Right renal cortex interstitium (tissue), 3 donors: Measurements from ENCODE around the gene CSNK2A3. TPM values are rescaled to one million over a fixed set of nuclear protein-coding genes. Genes with fewer than 3 reads are reported as not detected.
"Not testable (repeated sequence)": the region's sequence is repeated elsewhere in the genome, so short reads cannot be mapped to it uniquely, and the experiment has no call there.

Source experiments
- DNase-seq, 3 donors: peaks; one replicate each; pipeline ENCODE4 v3.0.0-alpha.2; 2013; ENCODE audit warnings: low read depth in 3 of 3, low spot score in 2 of 3
- polyA plus RNA-seq, 3 donors: library from polyadenylated mRNA; unstranded; fragments of 120-200 nt; gene quantifications; one replicate each; pipeline ENCODE4 v1.2.1, GENCODE V29; 2013; ENCODE audit not compliant: insufficient read length in 3 of 3

The CSNK2A3 gene
- polyA plus RNA-seq, 3 donors, result 1.5 to 2.9 (median 2.2) TPM

DNA sequence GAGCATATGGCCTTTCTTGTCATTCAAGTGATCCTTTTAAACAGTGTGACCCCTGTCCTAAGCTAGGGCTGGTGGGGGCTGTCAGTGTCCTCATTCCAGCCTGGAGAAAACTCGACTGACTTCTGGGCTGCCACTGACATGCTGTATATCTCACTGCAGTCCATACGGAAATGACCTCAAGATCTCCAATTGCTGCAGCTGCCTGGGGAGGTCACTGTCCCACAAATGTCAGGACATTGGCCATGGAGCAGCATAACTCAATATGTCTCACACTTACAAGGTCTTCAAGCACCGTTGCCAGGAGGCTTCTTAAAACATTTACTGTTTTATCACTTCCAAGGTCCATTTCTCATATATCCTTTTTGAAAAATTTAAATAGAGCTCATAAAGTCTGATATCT, 27.8 kb upstream of the CSNK2A3 start:
- no peak for DNase-seq

DNA sequence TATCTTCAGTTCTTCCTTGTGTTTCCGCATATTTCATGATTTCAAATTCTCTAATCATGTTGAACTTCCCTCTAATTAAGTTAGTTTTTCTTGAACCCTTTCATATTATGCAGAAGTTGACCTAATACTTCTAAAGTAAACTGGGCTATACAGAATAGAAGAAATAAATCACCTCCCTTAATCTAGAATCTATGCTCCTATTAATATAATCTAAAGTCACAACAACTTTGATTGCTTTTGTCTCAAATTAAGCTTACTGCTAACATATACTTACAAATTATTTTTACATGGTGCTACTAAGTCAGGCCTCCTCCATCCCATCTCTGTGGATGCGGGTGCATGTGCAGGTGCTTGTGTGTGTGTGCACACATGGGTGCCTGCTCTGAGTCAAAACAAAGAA, 27.3 kb upstream of the CSNK2A3 start:
- no peak for DNase-seq

DNA sequence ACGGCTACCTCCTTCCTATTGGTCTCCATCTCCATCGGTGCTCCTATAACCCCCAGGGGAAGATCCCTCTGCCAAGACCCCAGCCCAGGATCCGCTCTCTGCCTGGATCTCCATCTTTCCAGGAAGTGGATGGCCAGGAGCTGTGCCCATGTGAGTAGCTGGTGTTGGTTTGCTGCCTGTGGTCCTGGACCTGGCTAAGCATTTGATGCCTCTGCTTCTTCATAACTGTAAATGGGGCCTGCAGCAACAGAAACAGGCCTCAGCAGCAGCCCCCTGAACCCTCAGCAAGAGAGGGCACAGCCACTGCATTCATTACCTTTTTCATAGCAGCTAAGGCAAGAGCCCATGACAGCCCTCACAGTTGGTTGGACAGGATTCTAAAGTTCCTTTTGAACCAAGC, 26.6 kb upstream of the CSNK2A3 start:
- no peak for DNase-seq

DNA sequence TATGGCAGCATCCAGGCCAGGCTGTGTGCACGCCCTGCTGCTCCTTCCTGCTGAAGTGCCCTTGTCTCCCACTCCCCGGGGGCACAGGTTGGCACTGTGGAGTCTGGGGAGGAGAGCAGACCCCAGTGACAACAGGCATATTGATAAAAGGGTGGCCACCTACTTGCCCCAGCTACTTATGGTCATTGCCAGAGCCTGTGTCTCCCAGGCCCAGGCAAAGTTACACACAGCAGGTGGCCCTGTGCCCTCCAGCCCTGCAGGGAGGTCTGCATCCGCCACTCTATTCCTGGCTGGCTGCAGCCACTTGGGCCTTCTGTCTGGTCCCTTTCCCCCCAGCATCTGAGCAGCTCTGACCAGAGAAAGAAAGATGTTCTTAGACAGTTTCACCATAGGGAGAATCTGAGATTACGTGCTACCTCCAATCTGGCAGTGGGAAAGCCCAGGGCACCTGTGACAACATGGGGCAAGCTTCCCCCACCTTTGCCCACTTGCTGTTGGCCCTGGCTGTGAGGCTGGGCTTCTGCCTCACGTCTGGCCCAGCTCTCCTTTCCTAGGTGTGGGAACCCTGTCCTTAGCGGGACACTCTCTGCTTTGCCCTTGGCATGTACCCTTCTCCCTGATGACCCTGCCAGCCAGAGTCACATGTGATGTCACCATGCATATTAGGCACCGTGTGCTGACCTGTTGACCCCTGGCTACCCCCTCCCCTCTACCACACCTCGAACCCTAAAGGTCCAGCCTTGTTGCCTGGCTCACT, 25.3 kb upstream of the CSNK2A3 start:
- DNase-seq, result no peak

DNA sequence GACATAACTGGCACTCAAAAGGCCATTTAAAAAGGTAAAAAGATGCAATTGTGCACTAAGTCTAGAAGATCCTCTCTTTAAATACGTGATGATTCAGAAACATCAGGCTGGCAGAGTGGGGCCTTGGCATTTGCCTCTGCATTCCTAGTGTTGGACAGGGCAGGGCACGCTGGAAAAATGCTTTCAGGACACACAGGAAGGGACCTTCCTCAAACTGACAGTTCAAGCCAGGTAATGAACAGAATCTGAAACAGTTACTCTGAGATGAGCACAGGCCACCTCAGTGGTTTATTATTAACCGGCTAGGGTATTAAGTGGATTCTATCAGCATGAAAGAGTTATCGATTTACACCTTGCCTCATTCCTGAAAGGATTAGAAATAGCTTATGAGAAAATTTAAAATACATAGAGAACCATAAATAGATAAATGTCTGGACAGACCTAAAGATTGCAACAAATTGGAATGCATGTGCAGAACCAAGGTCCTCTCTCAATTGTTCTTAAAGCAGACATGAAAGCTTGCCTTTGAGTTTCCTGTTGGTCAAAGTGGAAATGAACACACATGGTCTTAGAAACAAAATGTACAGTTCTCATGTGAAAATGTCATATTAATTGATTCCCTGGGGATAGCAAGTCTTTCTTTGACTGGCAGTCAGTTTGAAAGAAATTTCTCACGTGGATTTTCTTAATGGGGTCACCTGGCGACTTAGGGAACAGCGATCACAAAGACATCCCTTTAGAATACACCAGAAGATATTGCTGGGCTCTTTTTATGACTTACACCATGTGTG, 21.5 kb upstream of the CSNK2A3 start:
- DNase-seq, result no peak

DNA sequence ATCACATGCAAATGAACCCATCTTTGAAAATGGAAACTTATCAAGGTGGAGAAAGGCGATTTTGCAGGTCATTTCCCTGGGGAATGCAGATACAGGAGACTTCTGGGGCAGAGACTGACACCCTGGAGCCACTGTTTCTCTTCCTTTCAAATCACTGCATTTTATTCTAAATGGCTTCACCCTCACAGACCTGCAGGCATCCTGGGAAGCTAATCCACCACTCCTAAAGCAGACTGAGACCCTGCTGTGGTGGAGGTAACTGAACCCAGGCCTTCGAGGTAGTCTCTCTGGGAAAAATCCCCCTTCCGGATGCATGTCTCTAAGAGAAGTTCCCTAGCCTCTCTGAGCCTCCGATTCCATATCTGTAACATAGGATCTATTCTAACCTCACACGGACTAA, 20.9 kb upstream of the CSNK2A3 start:
- DNase-seq, result no peak

DNA sequence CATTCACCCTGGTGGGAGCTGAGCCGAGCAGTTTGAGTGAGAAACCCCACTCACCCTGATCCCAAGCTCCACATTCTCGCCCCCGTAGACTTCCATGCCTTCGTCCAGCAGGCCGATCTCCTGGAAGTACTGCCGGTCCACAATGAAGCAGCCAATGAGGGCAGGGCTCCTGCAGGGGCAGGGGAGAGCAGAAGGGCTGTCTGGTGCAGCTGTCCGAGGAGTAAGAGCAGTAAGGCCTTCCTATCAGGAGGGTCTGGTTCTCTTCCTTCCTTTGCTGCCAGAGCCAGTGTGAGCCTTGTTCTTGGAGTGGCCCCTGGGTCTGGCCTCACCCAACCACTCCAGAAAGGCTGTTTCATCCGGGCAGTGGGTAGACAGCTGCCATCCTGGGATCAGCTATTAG, 19.4 kb upstream of the CSNK2A3 start:
- DNase-seq, result no peak

DNA sequence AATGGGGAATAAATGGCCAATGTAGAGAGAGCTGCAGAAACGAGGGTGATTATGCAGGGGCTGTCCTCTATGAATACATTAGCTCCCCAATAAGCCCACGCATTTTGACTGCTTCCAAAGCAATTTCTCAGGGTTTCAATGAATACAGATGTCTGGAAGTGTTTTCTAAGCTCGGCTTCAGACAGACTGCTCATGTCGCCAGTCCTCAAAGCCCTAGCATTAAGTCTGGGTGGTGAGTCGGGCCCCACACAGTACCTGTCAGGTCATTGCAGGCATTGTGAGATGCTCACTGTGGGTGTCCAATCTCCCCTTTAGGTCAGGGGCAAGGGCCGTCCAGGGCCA, 17.9 kb upstream of the CSNK2A3 start:
- DNase-seq, result no peak

DNA sequence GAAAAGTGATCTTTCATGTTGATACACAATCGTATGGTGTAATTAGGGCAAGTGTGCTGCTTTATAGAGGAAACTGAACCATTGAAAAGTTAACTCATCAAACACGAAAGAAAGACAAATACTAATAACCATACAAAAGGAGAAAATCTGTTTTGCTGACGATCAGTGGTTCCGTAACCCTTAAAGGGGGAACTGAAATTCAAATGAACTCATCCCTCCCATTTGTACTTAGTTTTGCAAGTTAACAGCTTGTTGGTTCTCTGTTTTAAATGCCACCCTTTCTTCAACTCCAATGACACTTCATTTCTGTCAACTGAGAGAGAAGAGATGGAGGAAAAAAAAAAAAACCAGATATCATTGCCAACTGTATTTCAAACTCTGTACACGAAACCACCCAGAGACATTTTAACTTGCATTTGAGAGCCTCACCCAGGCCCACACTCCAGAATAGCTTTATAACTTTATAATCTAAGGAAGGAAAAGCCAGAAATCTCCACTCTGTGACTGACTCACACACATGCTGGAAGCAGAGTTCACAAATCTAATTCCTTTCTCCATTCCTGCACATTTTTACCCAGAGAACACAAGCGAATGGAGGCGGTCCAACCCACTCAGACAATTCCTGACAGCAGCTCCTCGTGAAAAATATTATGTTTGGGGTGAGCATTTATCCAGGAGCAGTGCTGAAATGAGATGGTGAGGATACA, 17.4 kb upstream of the CSNK2A3 start:
- no peak for DNase-seq

DNA sequence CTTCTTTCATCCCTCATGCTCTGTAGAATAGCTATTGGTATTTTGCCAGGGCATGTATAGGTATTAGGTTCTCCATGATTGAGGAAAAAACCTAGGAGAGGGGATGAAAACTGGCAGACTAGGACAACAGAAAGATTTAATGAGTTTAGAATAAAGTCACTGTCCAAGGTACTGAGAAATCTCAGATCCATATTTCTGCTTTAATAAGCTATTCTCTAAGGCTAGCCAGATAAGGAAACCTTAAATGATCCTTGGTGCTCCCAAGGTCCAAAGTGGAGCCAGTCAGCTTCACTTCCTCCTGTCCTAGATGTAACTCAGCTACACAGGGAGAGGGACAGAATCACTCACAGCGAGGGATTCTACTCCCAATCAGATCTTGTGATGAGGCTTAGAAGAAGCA, 13.7 kb upstream of the CSNK2A3 start:
- DNase-seq, result no peak

DNA sequence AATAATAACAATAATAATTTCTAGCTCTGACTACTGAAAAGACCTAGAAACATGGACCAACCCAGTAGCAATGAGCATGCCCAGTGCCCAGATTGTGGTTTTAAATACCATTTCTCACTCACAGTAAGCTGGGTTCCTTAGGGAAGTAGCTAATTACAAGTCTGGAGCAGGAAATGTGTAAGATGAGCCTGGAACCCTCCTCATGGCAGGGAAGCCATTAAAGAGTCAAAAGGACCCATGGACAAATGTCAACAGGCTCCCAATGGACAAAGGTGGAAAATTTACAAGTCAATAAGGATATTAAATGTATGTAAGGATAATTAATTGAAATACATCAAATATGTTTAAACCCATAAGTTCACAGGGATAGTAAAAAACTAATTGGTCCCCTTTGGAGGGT, 10.6 kb upstream of the CSNK2A3 start:
- DNase-seq, result no peak

DNA sequence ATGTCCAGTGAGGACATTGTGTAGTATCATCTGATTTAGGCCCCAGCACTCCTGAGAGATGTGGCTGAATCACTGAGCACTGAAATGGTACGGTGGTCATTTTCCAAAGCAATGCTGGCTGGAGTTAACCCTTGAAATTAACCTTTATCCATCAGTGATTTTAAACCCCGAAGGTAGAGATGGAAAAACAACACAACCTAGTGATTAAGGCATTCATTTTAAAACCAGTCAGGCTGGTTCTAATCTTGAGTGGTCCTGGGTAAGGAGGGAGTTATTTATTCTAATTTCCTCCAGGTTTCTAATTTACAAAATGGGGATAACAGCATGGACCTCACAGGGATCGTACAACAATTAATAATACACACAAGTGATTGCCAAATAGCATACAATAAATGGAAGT, 6.6 kb upstream of the CSNK2A3 start:
- DNase-seq, result no peak

DNA sequence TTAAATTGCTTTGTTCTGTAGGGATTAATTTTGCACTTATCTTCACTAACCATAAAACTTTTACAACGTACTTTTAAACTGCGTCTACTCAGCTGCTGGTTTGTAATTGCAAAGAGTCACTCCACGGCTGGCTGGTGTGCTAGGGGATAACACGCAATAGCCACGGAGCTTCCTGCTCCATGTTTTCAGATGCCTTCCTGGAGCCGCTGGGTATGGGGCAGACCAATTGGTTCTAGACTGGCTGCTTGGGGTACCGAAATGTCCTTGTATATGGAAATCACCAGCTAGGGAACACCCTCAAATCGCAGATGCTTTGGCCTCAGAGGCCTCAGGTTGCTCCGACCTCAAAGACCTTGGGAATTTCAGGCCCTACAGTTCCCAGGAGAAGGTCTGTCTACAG, 3.8 kb upstream of the CSNK2A3 start:
- no peak for DNase-seq

DNA sequence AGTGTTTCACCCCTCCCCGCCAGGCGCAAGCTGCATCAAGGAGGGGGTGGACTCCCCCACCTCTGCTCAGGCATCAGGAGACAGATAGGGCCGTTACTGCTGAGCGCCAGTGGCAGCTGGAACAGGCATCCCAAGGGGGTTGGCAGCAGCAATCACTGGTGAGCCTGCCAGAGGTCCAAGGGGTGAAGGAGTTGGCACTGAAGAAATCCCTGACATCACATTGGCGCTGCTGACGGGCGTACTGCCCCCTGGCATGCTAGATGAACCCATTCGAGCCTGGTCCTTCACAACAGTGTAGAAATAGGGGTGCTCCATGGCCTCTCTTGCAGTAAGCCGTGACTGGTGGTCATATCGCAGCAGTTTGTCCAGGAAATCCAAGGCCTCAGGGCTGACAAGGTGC, 1.2 kb downstream of the CSNK2A3 start:
- DNase-seq, result not testable (repeated sequence)

DNA sequence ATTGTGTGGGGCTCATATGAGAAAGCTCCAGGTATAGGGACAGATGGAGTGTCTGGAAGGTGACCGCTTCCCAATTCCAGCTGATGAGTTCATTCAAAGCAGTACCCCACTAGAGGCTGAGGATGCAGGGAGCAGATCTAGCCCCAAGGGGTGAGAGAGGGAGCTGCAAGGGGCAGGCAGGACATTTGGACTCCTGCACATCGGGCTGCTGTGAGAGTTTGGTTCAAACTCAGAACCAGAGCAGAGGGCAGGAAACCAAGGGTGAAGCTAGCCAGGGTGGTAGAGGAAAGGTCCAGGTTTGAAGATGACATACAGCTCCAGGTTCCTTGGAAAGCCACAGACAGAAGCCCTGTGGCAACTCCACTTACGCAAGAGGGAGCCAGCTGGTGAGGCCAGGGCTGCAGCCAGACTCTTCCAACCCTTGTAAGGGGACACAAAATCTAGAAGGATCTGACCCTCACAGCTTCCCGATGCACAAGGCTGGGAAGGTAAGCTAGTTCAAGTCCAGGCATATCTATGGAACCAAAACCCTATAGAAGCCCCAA, 1.9 kb downstream of the CSNK2A3 start:
- DNase-seq, result no peak

DNA sequence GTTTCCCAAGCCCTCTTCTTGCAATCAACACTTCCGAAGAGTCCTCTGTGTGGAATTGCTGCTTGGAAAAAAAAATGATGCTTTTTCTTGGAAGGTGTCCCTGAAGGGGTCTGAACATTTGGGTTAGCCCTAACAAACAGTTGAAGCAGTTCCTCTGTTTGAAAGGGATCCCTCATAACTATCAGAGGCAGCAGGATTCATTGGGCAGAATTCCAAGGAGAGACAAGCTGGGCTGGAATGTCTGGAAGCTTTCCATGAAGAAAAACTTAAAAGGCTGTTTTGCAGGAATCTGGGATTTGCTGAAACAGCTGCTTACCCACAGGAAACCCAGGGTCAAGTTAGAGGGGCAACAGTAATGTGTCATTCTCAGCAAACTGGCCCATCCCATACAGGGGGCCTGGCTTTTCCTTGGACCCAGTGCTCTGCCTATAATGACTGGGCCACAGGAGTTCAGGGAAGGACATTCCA, 3.1 kb downstream of the CSNK2A3 start:
- DNase-seq, result peak; percentile 51 to 68 (median 65)

DNA sequence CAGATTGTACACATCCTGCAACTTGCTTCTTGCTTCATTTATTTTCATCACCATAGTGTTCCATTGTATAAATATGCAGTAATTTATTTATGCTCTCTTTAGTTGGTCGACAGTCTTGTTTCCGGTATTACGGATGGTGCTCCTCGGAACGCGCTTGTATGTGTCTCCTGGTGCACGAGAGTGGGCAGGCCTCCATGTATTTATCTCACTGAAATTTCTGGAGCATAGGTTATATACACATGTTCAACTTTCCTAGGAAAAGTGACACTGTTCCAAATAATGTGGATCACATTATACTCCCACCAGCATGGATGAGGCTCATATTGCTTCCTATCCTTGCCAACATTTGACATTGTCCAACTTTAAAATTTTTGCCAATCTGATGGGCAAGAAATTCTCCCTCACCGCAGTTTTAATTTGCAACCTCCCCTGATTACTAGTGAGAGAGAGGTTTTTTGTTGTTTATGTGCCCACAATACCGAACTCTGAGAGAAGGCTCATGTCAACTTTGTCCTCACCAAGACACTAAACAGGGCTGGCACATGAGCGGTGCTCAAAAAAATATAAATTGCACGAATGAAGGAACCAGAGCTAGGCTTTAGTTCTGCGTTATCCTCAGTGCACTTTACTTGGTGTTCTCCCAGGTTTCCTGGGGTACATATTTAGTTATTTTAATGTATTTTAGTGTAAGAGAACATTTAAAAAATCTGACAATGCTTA, 3.8 kb downstream of the CSNK2A3 start:
- DNase-seq, result no peak

DNA sequence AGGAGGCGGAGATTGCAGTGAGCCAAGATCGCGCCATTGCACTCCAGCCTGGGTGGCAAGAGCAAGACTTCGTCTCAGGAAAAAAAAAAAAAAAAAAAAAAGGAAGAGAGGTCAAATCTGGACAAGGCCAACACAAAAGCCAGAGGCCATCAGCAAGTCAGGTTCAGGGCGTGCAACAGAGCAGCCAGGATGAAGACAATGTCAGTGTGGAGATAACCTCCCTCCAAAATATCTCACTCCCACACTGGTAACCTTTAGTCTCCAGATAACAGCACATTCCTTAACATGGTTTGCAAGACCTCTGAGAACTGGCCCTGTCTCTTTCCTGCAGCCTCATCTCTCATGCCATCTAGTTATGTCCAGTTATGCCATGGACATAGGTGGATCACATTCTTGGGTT, 4.7 kb downstream of the CSNK2A3 start:
- DNase-seq, result no peak

DNA sequence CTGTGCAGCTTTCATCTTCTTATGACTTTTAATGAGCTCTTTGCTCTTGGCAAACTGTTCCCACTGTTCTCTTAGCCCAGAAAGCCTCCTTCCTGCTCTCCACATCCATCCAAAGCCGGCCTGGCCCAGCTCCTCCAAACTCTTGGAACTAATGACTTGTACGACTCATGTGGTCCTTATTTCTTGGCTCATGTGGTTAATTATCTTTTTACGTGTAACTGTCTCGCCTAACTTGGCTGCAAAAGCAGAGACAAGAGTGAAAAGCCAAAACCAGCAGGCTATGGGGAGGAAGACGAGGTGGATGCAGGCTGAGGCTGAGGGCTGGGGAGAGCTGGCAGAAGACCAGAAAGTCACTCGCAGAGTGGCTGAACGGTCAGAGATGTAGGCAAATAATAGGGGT, 5.5 kb downstream of the CSNK2A3 start:
- DNase-seq, result no peak

DNA sequence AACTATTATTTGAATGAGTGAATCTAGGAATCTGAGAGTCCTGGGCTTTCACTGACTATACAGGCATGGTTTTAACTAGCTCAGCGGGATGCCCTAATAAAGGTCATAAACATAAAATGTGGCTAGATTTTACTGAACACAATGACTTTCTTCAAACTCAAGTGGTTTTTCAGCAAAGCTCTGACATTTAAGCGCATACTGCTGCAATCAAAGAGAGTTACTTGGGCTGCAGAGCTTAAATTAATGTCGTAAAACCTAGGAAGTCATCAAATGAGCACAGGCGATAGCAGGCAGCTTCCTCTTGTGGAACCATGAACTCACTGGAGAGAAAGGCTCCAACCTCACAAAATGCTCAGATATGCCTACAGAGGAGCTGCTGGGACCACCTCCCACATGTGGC, 6.7 kb downstream of the CSNK2A3 start:
- DNase-seq, result no peak

DNA sequence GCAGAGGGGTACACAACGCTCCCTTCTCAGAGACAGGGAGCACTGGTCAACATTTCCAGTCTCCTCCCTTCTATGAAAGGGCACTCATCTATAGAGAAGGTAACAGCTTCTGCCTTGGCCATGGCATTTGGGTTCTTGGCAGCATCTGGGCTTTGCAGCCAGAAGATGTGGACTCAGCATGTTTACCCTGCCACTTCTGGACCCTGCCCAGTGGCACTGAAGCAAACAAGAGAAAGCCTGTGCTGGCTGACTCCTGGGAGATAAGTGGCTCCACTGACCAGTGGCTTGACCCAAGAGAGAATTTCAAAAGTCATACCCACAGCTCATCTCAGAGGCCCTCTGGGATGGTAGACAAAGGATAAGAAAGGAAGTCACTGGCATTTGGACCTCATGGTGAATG, 8.0 kb downstream of the CSNK2A3 start:
- DNase-seq, result no peak
